ENCODE results near the gene ADAMTS16. TPM values are rescaled to one million over a fixed set of nuclear protein-coding genes. Genes with fewer than 3 reads are reported as not detected.

The ADAMTS16 gene
- total and polyA plus RNA-seq, 9 of the 15 experiments (the other 6 are each of a cell fraction or from before 2014, with no cell fraction given): not detected

DNA sequence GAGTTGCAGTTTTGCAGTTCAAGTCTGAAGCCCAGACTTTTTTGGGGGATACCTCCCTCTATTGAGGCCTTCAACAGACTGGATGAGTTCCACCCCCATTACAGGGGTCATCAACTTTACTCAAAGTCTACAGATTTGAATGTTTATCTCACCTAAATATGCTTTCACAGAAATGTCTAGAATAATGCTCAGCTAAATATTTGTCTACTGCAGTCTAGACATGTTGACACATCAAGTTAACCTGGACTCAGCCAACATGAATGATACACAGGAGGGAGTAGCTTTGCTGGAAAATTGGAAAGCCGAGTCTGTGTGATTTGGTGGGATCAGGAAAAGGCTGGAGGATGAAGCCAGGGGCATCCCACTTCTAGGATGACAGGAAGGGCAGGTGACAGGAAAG is 154.3 kb downstream of the ADAMTS16 start:
- no peak overlapping the region for H3K4me3 ChIP-seq
- intact Hi-C loops (cut with micrococcal nuclease): loop anchor here (5.0 kb wide), 1 partner anchor 123 kb away; no protein-coding TSS in a partner anchor
- ATAC-seq: no peak
- in situ Hi-C loops (cut with MboI): no loop called here
- 0% methylated on average over 1 of the region's 1 CpG for WGBS (ENCODE audit: insufficient coverage, low coverage, missing lambda C conversion rate)
- POLR2A ChIA-PET: no interaction called here
- no peak for TF ChIP-seq MAFG (tag; conservative IDR thresholded peaks at IDR 0.05)
- no peak overlapping the region for H3K27ac ChIP-seq (ENCODE audit: extremely low read depth, low read depth, low read length)
- no peak overlapping the region for H3K4me2 ChIP-seq (ENCODE audit: insufficient read depth, low read length)
- CTCF ChIA-PET (ENCODE audit: low intra/inter-chr PET ratio): no interaction called here
- H3K9me3 ChIP-seq (replicated peaks; ENCODE audit: control insufficient read depth, insufficient read depth, low read depth, low read length): no peaks in the 10 kb centered on the region
- no peaks in the 10 kb centered on the region for H3K4me1 ChIP-seq (replicated peaks in 1 of 2; ENCODE audit: control insufficient read depth in 2 of 2, insufficient read depth in 2 of 2, low read length in 2 of 2)
- no peak for DNase-seq (ENCODE audit: extremely low read depth in 1 of 4, low spot score in 3 of 4)
- H3K9me1 ChIP-seq (ENCODE audit: control insufficient read depth, insufficient read depth, low read length): no peaks in the 10 kb centered on the region
- BruUV-seq (replicated peaks): no TSS peak
- peaks cover 4 to 34% of the 10 kb centered on the region in 2 experiments; a peak in 3 of 5 replicates for H3K27me3 ChIP-seq (ENCODE audit: control insufficient read depth in 2 of 2, insufficient read depth in 2 of 2, low read length in 2 of 2)
- H3K36me3 ChIP-seq (ENCODE audit: control insufficient read depth, insufficient read depth, low read length): no peaks in the 10 kb centered on the region
- H2AFZ ChIP-seq (ENCODE audit: low read depth, low read length): no peak overlapping the region
- H4K20me1 ChIP-seq (replicated peaks; ENCODE audit: control insufficient read depth, insufficient read depth, low read length): no peaks in the 10 kb centered on the region
- H3K9ac ChIP-seq (ENCODE audit: insufficient read depth in 1 of 2, low read depth in 2 of 2, low read length in 2 of 2): no peak overlapping the region
- no peaks in the 10 kb centered on the region for H3K79me2 ChIP-seq (ENCODE audit: control insufficient read depth, insufficient read depth, low read length)
- no peak for FAIRE-seq

DNA sequence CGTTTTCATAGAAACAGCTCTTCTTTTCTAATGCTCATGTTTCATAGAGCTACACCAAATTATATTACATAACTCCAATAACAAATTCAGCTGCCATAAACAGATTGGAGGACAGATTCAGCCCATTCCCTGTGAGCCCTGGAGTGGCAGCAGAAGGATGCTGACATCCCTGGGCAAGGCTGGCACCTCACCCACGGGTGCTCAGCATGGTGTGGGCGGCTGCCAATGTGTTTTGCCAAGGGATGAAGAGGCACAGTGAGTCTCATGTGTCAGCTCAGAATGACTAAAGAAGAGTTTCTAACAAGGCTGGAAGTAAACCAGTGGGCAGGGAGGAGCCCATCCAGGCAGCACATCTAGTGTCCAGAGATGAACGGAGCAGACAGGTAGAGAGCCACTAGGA is 155.2 kb downstream of the ADAMTS16 start:
- in situ Hi-C loops (cut with MboI) (no loop called here), intact Hi-C loops (cut with micrococcal nuclease) (no loop called here)
- TF ChIP-seq ZNF212 (CRISPR knock-in tag; IDR thresholded peaks at IDR 0.05): no peak
- TF ChIP-seq SAFB2 (IDR thresholded peaks at IDR 0.05; ENCODE audit: borderline replicate concordance, low read depth, low read length, severe bottlenecking): no peak
- Histone ChIP-seq H3K4me3 (no peak overlapping the region), H3K9ac (ENCODE audit: insufficient read depth in 1 of 2, low read depth in 2 of 2, low read length in 2 of 2) (no peak overlapping the region), H3K9me3 (replicated peaks; ENCODE audit: control insufficient read depth, insufficient read depth, low read depth, low read length) (no peaks in the 10 kb centered on the region), H3K4me2 (ENCODE audit: insufficient read depth, low read length) (no peak overlapping the region), H3K9me1 (ENCODE audit: control insufficient read depth, insufficient read depth, low read length) (no peaks in the 10 kb centered on the region), H2AFZ (ENCODE audit: low read depth, low read length) (no peak overlapping the region), H3K4me1 (replicated peaks in 1 of 2; ENCODE audit: control insufficient read depth in 2 of 2, insufficient read depth in 2 of 2, low read length in 2 of 2) (no peaks in the 10 kb centered on the region), H3K27me3 (ENCODE audit: control insufficient read depth in 2 of 2, insufficient read depth in 2 of 2, low read length in 2 of 2) (peaks cover 6 to 39% of the 10 kb centered on the region in 2 experiments; a peak in 3 of 5 replicates), H3K27ac (ENCODE audit: extremely low read depth, low read depth, low read length) (no peak overlapping the region), H3K79me2 (ENCODE audit: control insufficient read depth, insufficient read depth, low read length) (no peaks in the 10 kb centered on the region), H3K36me3 (ENCODE audit: control insufficient read depth, insufficient read depth, low read length) (no peaks in the 10 kb centered on the region), H4K20me1 (replicated peaks; ENCODE audit: control insufficient read depth, insufficient read depth, low read length) (no peaks in the 10 kb centered on the region)
- CTCF ChIA-PET (ENCODE audit: low intra/inter-chr PET ratio): no interaction called here
- no TSS peak for BruUV-seq (replicated peaks)
- FAIRE-seq: no peak
- ATAC-seq: no peak
- no peak for DNase-seq (ENCODE audit: extremely low read depth in 1 of 4, low spot score in 3 of 4)
- POLR2A ChIA-PET: interaction anchor here (0.6 kb wide), 1 partner anchor 56 kb away, joined by 3 read pairs; no protein-coding TSS in a partner anchor
- 0% methylated on average over 4 of the region's 4 CpGs for WGBS (ENCODE audit: insufficient coverage, low coverage, missing lambda C conversion rate)
